Activated B cell treated with CpG ODN at 0.5 μM for 24 hours (primary cell): Measurements from ENCODE around the gene EPHB6. TPM values are rescaled to one million over a fixed set of nuclear protein-coding genes. Genes with fewer than 3 reads are reported as not detected.
A peak's percentile ranks its signal among the peaks of the same experiment; 100 is the strongest.

Experiments used
- ATAC-seq: fragments of 200-7000 bp; cut with Tn5 transposase; one replicate; pipeline ENCODE4 v1.10.0; 2021; ENCODE audit warnings: low read depth, mild to moderate bottlenecking, moderate library complexity
- CTCF ChIA-PET: fragments of 350-600 bp; sonication (Branson Sonifier 250); formaldehyde crosslinking; loops from one replicate; lab custom pipeline; 2021; ENCODE audit warnings: antibody characterized with exemption; lab: Charles Lee
- POLR2A ChIA-PET: fragments of 350-600 bp; sonication (Branson Sonifier 250); formaldehyde crosslinking; loops from one replicate; lab custom pipeline; 2021; ENCODE audit warnings: antibody characterized with exemption; lab: Charles Lee
- DNase-seq: peaks from one replicate; pipeline ENCODE4 v3.0.0; 2022
- H3K27ac Mint-ChIP-seq: one replicate; pipeline ENCODE4 v1.8.0; 2020; ENCODE audit warnings: mixed read lengths
- H3K27me3 Mint-ChIP-seq: one replicate; pipeline ENCODE4 v1.8.0; 2021; ENCODE audit warnings: mixed read lengths
- H3K36me3 Mint-ChIP-seq: one replicate; pipeline ENCODE4 v1.8.0; 2021; ENCODE audit warnings: low read depth, mixed read lengths
- H3K4me1 Mint-ChIP-seq: one replicate; pipeline ENCODE4 v1.8.0; 2021; ENCODE audit warnings: mixed read lengths
- H3K4me3 Mint-ChIP-seq: one replicate; pipeline ENCODE4 v1.8.0; 2020; ENCODE audit warnings: mild to moderate bottlenecking, mixed read lengths
- H3K9me3 Mint-ChIP-seq: one replicate; pipeline ENCODE4 v1.8.0; 2020; ENCODE audit warnings: mixed read lengths
- CTCF ChIP-seq: fragments of 200-600 bp; IDR thresholded peaks from one replicate; pipeline ENCODE4 v1.8.0; 2022; ENCODE audit warnings: antibody characterized with exemption, mild to moderate bottlenecking
- intact Hi-C: fragments of 100-400 bp; cut with micrococcal nuclease; formaldehyde crosslinking; loops from one replicate; pipeline ENCODE4 v1.15.1; 2024
- total RNA-seq: library from RNA; stranded (reverse); gene quantifications from 2 replicates; pipeline ENCODE4 v1.2.3, GENCODE V29; 2022

Gene EPHB6
- total RNA-seq, 1 donor from 2014 or later, result 21.4 TPM

DNA sequence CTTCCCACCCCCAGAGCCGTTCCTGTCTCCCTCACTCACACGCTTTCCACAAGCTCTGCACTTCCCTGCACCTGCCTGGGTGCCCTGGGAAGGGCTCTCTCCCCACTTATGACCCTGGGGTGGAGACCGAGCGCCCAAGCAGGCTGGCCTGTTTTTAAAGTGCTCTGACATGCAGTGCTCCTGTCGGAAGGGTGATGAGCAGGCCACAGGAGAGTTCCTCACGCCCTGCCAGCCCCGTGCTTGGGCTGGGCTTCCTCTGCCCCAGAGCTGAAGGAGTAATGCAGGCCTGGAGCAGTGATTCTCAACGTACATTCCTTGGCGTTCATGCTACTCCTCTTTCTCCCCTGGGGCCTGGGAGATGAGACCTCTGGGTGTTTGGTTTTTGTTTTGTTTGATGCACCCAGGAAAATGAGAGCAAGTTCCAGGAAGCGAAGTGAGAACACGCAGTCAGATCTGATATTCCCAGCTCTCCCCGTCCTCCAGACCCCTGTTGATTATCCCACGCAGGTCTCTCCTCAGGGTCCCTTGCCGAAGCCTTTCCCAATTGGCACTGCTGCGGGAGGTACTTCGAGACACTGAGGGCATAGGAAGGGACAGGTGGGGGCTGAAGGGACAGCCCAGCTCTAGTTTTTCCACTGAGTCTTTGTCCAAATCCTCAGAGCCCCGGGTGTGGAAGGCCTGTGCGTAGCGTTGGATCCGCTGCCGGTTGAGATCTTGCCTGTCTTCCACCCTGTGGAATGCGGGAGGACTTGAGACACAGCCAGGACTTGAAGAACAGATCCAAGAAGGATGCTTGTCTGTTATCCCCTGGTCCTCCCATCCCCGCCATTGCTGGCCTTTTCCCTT lies 16.6 kb downstream of the EPHB6 start:
- ATAC-seq, result no peak
- no peak overlapping the region for H3K4me3 Mint-ChIP-seq
- peaks cover 3% of the 10 kb centered on the region for H3K27me3 Mint-ChIP-seq
- H3K27ac Mint-ChIP-seq, result no peak overlapping the region
- H3K4me1 Mint-ChIP-seq, result no peaks in the 10 kb centered on the region
- DNase-seq, result peak; percentile 7
- no peak for TF ChIP-seq CTCF
- ChIA-PET POLR2A (no interaction called here), CTCF (interaction anchor here (0.9 to 2.3 kb wide), 2 partner anchors 131 to 212 kb away, joined by 3 to 6 read pairs; no protein-coding TSS in a partner anchor)
- H3K36me3 Mint-ChIP-seq, result peaks cover 35% of the 10 kb centered on the region
- intact Hi-C loops, result no loop called here
- no peaks in the 10 kb centered on the region for H3K9me3 Mint-ChIP-seq

DNA sequence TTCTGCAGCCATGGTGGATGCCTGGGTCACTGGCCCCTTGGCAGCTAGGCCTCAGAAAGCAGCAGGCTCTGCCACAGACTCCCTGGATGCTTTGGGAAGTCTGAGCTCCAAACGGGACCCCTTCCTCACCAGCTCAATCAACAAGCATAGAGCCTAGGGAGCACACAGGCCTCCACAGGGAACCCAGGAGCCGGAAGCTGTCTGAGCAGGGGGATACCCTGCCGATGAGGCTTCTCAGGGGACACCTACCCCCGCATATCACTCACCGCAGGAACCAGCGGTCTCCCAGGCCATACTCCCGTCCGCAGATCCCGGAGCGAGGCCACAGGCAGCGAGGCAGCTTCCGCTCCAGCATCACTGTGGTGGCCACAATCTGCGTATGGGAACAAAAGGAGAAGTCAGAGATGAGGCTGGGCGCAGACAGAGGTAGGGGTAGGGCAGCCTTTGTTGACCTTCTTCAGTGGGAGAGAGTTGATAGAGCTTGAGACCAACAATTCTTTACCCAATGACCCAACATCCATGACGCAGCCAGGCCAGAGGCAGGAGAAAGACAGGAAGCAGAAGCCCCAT lies 17.3 kb downstream of the EPHB6 start:
- intact Hi-C loops, result no loop called here
- DNase-seq (no peak), ATAC-seq (no peak)
- POLR2A ChIA-PET, result no interaction called here
- no peaks in the 10 kb centered on the region for H3K4me1 Mint-ChIP-seq
- H3K36me3 Mint-ChIP-seq, result peaks cover 35% of the 10 kb centered on the region
- H3K4me3 Mint-ChIP-seq, result no peak overlapping the region
- CTCF ChIA-PET, result interaction anchor here (0.9 to 2.3 kb wide), 4 partner anchors 131 to 349 kb away, joined by 3 to 8 read pairs (median 4); partner anchors contain the start of gene TAS2R40
- TF ChIP-seq CTCF, result no peak
- H3K9me3 Mint-ChIP-seq, result no peaks in the 10 kb centered on the region
- no peak overlapping the region for H3K27ac Mint-ChIP-seq
- H3K27me3 Mint-ChIP-seq, result peaks cover 3% of the 10 kb centered on the region

DNA sequence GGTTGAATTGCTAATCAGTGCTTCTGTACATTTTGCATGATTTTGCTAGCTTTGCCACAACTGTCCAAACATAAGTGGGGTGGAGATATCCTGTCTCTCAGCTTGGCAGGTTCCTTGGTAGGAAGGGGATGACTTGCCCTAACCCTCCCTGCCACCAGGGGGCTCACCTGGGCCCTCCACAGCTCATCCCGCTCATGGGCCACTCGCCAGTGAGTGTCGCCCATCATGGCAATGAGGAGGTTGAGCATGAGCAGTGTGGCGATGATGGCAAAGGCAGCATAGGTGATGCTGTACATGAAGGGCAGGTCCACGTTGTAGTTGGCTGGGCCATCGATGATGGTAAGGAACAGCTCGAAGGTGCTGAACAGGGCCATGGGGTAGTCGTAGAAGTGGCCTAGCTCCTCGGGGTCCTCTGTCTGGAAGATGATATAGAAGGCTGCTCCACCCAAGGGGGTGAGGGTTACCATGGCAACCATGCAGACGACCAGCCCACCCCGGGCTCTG lies 18.5 kb downstream of the EPHB6 start:
- no peaks in the 10 kb centered on the region for H3K4me1 Mint-ChIP-seq
- ChIA-PET CTCF (interaction anchor here (0.9 to 2.3 kb wide), 5 partner anchors 19 to 348 kb away, joined by 3 to 8 read pairs (median 4); partner anchors contain the start of genes EPHB6 and TAS2R40), POLR2A (no interaction called here)
- TF ChIP-seq CTCF, result no peak
- intact Hi-C loops, result no loop called here
- peak; percentile 52 for ATAC-seq
- peaks cover 3% of the 10 kb centered on the region for H3K27me3 Mint-ChIP-seq
- H3K9me3 Mint-ChIP-seq, result no peaks in the 10 kb centered on the region
- DNase-seq, result no peak
- no peak overlapping the region for H3K4me3 Mint-ChIP-seq
- H3K27ac Mint-ChIP-seq, result no peak overlapping the region
- peaks cover 31% of the 10 kb centered on the region for H3K36me3 Mint-ChIP-seq

- intact Hi-C loops, result no loop called here
- DNase-seq, result no peak
- no peaks in the 10 kb centered on the region for H3K9me3 Mint-ChIP-seq
- TF ChIP-seq CTCF, result no peak
- no peak overlapping the region for H3K27ac Mint-ChIP-seq
- peaks cover 3% of the 10 kb centered on the region for H3K27me3 Mint-ChIP-seq
- H3K4me3 Mint-ChIP-seq, result no peak overlapping the region
- ChIA-PET POLR2A (no interaction called here), CTCF (interaction anchor here (1.5 to 1.6 kb wide), 3 partner anchors 241 to 348 kb away, joined by 3 to 8 read pairs (median 3); partner anchors contain the start of gene TAS2R40)
- no peak for ATAC-seq
- no peaks in the 10 kb centered on the region for H3K4me1 Mint-ChIP-seq
- peaks cover 28% of the 10 kb centered on the region for H3K36me3 Mint-ChIP-seq
These were observed 19.0 kb downstream of the EPHB6 start for GRCh38 chr7:142873871-142874270.

GRCh38 chr7:142874409-142874808 lies 19.5 kb downstream of the EPHB6 start:
- no peak for TF ChIP-seq CTCF
- Mint-ChIP-seq H3K27me3 (peaks cover 7% of the 10 kb centered on the region), H3K27ac (no peak overlapping the region), H3K9me3 (no peaks in the 10 kb centered on the region), H3K4me1 (no peaks in the 10 kb centered on the region), H3K4me3 (no peak overlapping the region), H3K36me3 (peaks cover 22% of the 10 kb centered on the region)
- ChIA-PET CTCF (interaction anchor here (1.5 kb wide), 1 partner anchor 242 kb away, joined by 3 read pairs; no protein-coding TSS in a partner anchor), POLR2A (no interaction called here)
- intact Hi-C loops, result no loop called here
- ATAC-seq (no peak), DNase-seq (no peak)
